ENCODE results near the gene UPF1.

The UPF1 gene

GRCh38 chr19:18876865-18877264, 45.1 kb downstream of the UPF1 start:
- Histone ChIP-seq H3K27me3 (ENCODE audit: control insufficient read depth in 1 of 2, insufficient read depth in 2 of 2, low read length in 2 of 2) (no peaks in the 10 kb centered on the region), H3K4me1 (ENCODE audit: control insufficient read depth, insufficient read depth, low read length) (no peaks in the 10 kb centered on the region), H3K27ac (ENCODE audit: low read length) (no peak overlapping the region), H3K36me3 (ENCODE audit: control insufficient read depth in 2 of 2, insufficient read depth in 2 of 2, low read length in 2 of 2) (no peaks in the 10 kb centered on the region), H3K9me3 (ENCODE audit: control insufficient read depth in 2 of 2, low read length in 2 of 2) (no peaks in the 10 kb centered on the region), H3K9ac (ENCODE audit: low read length in 2 of 2) (no peak overlapping the region), H3K4me3 (ENCODE audit: low read length in 2 of 2) (no peak overlapping the region)

DNA sequence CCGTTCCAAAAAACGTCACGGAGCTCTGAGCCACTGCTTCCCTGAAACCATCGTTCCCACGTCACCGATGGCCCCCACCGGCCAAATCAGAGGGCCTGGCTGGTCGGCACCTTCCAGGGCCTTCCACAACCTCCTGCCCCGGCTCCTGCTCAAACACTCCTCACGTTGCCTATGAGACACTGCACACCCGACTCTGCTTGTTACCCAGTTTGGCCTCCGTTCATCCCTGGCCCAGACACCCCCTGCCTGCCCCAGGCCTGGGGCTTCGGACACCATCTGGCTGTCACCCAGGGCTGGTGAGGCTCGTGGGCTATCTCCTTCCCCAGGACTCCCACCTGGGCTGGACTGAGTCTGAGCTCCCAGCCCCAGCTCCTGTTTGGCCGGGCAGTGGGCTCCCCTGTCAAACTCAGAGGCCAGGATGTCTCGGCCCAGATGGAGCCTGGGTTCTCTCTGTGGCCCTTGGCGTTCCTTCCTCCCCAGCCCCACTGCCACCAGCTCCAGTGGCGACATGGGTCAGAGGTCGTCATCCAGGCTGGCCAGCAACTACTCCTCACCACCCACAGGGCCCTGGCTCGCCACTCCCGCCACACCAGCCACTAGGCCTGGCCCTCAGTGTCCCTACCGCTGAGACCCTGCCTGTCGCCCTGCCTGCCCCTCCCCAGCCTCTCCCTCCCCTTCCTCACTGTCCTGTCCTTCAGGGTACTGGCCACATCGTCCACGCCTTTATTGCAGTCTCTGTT, 46.5 kb downstream of the UPF1 start:
- Histone ChIP-seq H3K4me3 (ENCODE audit: low read length in 2 of 2) (no peak overlapping the region), H3K9me3 (ENCODE audit: control insufficient read depth in 2 of 2, low read length in 2 of 2) (no peaks in the 10 kb centered on the region), H3K4me1 (ENCODE audit: control insufficient read depth, insufficient read depth, low read length) (no peaks in the 10 kb centered on the region), H3K9ac (ENCODE audit: low read length in 2 of 2) (no peak overlapping the region), H3K36me3 (ENCODE audit: control insufficient read depth in 2 of 2, insufficient read depth in 2 of 2, low read length in 2 of 2) (no peaks in the 10 kb centered on the region), H3K27ac (ENCODE audit: low read length) (no peak overlapping the region), H3K27me3 (ENCODE audit: control insufficient read depth in 1 of 2, insufficient read depth in 2 of 2, low read length in 2 of 2) (no peaks in the 10 kb centered on the region)

- no peaks in the 10 kb centered on the region for H3K9me3 ChIP-seq (ENCODE audit: control insufficient read depth in 2 of 2, low read length in 2 of 2)
- H3K27me3 ChIP-seq (ENCODE audit: control insufficient read depth in 1 of 2, insufficient read depth in 2 of 2, low read length in 2 of 2), result no peaks in the 10 kb centered on the region
- no peak overlapping the region for H3K9ac ChIP-seq (ENCODE audit: low read length in 2 of 2)
- H3K4me3 ChIP-seq (ENCODE audit: low read length in 2 of 2), result no peak overlapping the region
- H3K4me1 ChIP-seq (ENCODE audit: control insufficient read depth, insufficient read depth, low read length), result no peaks in the 10 kb centered on the region
- no peak overlapping the region for H3K27ac ChIP-seq (ENCODE audit: low read length)
- no peaks in the 10 kb centered on the region for H3K36me3 ChIP-seq (ENCODE audit: control insufficient read depth in 2 of 2, insufficient read depth in 2 of 2, low read length in 2 of 2)
Observed at GRCh38 chr19:18878858-18879578, 47.3 kb downstream of the UPF1 start.

GRCh38 chr19:18879579-18880373, 48.0 kb downstream of the UPF1 start:
- no peak overlapping the region for H3K9ac ChIP-seq (ENCODE audit: low read length in 2 of 2)
- no peaks in the 10 kb centered on the region for H3K9me3 ChIP-seq (ENCODE audit: control insufficient read depth in 2 of 2, low read length in 2 of 2)
- H3K4me3 ChIP-seq (ENCODE audit: low read length in 2 of 2), result no peak overlapping the region
- no peaks in the 10 kb centered on the region for H3K27me3 ChIP-seq (ENCODE audit: control insufficient read depth in 1 of 2, insufficient read depth in 2 of 2, low read length in 2 of 2)
- no peaks in the 10 kb centered on the region for H3K36me3 ChIP-seq (ENCODE audit: control insufficient read depth in 2 of 2, insufficient read depth in 2 of 2, low read length in 2 of 2)
- H3K4me1 ChIP-seq (ENCODE audit: control insufficient read depth, insufficient read depth, low read length), result no peaks in the 10 kb centered on the region
- H3K27ac ChIP-seq (ENCODE audit: low read length), result no peak overlapping the region

DNA sequence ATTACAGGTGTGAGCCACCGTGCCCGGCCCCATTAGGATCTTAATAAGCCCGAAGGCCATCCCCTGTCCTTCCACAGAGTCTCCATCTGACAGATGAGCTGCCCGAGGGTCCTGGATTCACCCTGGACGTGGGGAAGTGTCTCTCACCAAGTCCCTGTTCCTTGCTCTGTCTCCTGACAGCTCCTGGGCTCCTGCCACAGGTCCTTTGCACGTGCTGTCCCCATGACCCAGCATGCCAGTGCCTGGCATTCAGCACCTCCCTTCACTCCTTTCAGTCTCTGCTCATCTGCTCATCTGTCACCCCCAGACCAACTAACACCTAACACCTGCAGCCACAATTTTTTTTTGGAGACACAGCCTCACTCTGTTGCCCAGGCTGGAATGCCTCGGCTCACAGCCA, 49.7 kb downstream of the UPF1 start:
- no peaks in the 10 kb centered on the region for H3K36me3 ChIP-seq (ENCODE audit: control insufficient read depth in 2 of 2, insufficient read depth in 2 of 2, low read length in 2 of 2)
- H3K4me1 ChIP-seq (ENCODE audit: control insufficient read depth, insufficient read depth, low read length), result no peaks in the 10 kb centered on the region
- H3K27ac ChIP-seq (ENCODE audit: low read length), result no peak overlapping the region
- H3K9me3 ChIP-seq (ENCODE audit: control insufficient read depth in 2 of 2, low read length in 2 of 2), result no peaks in the 10 kb centered on the region
- H3K4me3 ChIP-seq (ENCODE audit: low read length in 2 of 2), result no peak overlapping the region
- no peak overlapping the region for H3K9ac ChIP-seq (ENCODE audit: low read length in 2 of 2)
- no peaks in the 10 kb centered on the region for H3K27me3 ChIP-seq (ENCODE audit: control insufficient read depth in 1 of 2, insufficient read depth in 2 of 2, low read length in 2 of 2)

GRCh38 chr19:18883526-18884304, 52.0 kb downstream of the UPF1 start:
- Histone ChIP-seq H3K9me3 (ENCODE audit: control insufficient read depth in 2 of 2, low read length in 2 of 2) (no peaks in the 10 kb centered on the region), H3K9ac (ENCODE audit: low read length in 2 of 2) (no peak overlapping the region), H3K27ac (ENCODE audit: low read length) (no peak overlapping the region), H3K4me3 (ENCODE audit: low read length in 2 of 2) (no peak overlapping the region), H3K4me1 (ENCODE audit: control insufficient read depth, insufficient read depth, low read length) (no peaks in the 10 kb centered on the region), H3K27me3 (ENCODE audit: control insufficient read depth in 1 of 2, insufficient read depth in 2 of 2, low read length in 2 of 2) (no peaks in the 10 kb centered on the region), H3K36me3 (ENCODE audit: control insufficient read depth in 2 of 2, insufficient read depth in 2 of 2, low read length in 2 of 2) (no peaks in the 10 kb centered on the region)

- Histone ChIP-seq H3K4me3 (ENCODE audit: low read length in 2 of 2) (no peak overlapping the region), H3K4me1 (ENCODE audit: control insufficient read depth, insufficient read depth, low read length) (no peaks in the 10 kb centered on the region), H3K9ac (ENCODE audit: low read length in 2 of 2) (no peak overlapping the region), H3K36me3 (ENCODE audit: control insufficient read depth in 2 of 2, insufficient read depth in 2 of 2, low read length in 2 of 2) (no peaks in the 10 kb centered on the region), H3K27me3 (ENCODE audit: control insufficient read depth in 1 of 2, insufficient read depth in 2 of 2, low read length in 2 of 2) (no peaks in the 10 kb centered on the region), H3K27ac (ENCODE audit: low read length) (no peak overlapping the region), H3K9me3 (ENCODE audit: control insufficient read depth in 2 of 2, low read length in 2 of 2) (no peaks in the 10 kb centered on the region)
Observed at GRCh38 chr19:18886972-18887371, 55.2 kb downstream of the UPF1 start.

DNA sequence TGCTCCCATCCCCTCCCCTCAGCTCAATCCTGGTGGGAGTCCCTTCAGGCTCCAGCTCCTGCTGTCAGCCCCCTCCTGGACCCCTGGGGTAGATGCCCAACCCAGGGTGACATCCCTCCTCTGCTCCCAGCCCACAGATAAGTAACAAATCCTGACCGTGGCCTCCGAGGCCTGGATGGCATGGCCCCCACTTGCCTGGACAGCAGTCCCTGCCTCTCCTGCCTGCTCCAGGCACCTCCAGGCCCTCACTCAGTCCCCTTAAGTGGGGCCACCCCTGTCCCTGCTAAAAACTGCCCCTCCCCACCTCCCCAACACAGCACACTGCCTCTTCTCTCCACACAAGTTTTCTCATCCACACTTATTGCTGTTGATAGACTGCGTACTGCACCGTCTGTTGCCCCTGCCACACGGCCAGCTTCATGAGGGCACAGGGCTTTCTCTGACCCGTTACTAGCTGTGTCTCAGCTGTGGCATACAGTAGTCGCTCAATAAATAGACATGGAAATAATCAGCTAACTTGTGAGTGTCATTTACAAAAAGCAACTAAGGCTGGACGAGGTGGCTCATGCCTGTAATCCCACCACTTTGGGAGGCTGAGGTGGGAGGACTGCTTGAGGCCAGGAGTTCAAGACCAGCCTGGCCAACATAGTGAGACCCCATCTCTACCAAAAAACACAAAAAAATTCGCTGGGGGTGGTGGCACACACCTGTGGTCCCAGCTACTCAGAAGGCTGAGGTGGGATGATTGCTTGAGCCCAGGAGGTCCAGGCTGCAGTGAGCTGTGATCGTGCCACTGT, 58.4 kb downstream of the UPF1 start:
- no peak overlapping the region for H3K4me3 ChIP-seq (ENCODE audit: low read length in 2 of 2)
- no peak overlapping the region for H3K9ac ChIP-seq (ENCODE audit: low read length in 2 of 2)
- H3K27ac ChIP-seq (ENCODE audit: low read length), result no peak overlapping the region
- H3K36me3 ChIP-seq (ENCODE audit: control insufficient read depth in 2 of 2, insufficient read depth in 2 of 2, low read length in 2 of 2), result no peaks in the 10 kb centered on the region
- H3K9me3 ChIP-seq (ENCODE audit: control insufficient read depth in 2 of 2, low read length in 2 of 2), result no peaks in the 10 kb centered on the region
- peaks cover 10 to 16% of the 10 kb centered on the region in 2 donors for H3K27me3 ChIP-seq (ENCODE audit: control insufficient read depth in 1 of 2, insufficient read depth in 2 of 2, low read length in 2 of 2)
- H3K4me1 ChIP-seq (ENCODE audit: control insufficient read depth, insufficient read depth, low read length), result peaks cover 11% of the 10 kb centered on the region

GRCh38 chr19:18893587-18894253, 62.0 kb downstream of the UPF1 start:
- H3K9ac ChIP-seq (ENCODE audit: low read length in 2 of 2), result no peak overlapping the region
- H3K4me3 ChIP-seq (ENCODE audit: low read length in 2 of 2), result no peak overlapping the region
- peaks cover 21% of the 10 kb centered on the region for H3K4me1 ChIP-seq (ENCODE audit: control insufficient read depth, insufficient read depth, low read length)
- no peaks in the 10 kb centered on the region for H3K9me3 ChIP-seq (ENCODE audit: control insufficient read depth in 2 of 2, low read length in 2 of 2)
- H3K27ac ChIP-seq (ENCODE audit: low read length), result no peak overlapping the region
- H3K27me3 ChIP-seq (ENCODE audit: control insufficient read depth in 1 of 2, insufficient read depth in 2 of 2, low read length in 2 of 2), result peaks cover 18 to 27% of the 10 kb centered on the region in 2 donors
- no peaks in the 10 kb centered on the region for H3K36me3 ChIP-seq (ENCODE audit: control insufficient read depth in 2 of 2, insufficient read depth in 2 of 2, low read length in 2 of 2)
